SK-N-MC (cell line): ENCODE measurements around the gene HOXA3.

ENCODE experiments used
- EZH2 ChIP-seq: fragments of 200-600 bp; sonication (generic); IDR thresholded peaks from one replicate; pipeline ENCODE4 v1.6.1; 2017; ENCODE audit warnings: antibody characterized with exemption
- FOXP2 ChIP-seq: optimal IDR thresholded peaks from 2 replicates; pipeline ENCODE3; 2011; ENCODE audit warnings: mild to moderate bottlenecking, moderate library complexity; ENCODE audit not compliant: insufficient read depth; ENCODE audit errors: extremely low read length, control extremely low read depth
- POLR2AphosphoS5 ChIP-seq: IDR thresholded peaks from 2 replicates; pipeline ENCODE4 v1.6.1; 2012; ENCODE audit warnings: mild to moderate bottlenecking, low read depth, low read length, borderline replicate concordance

- no peak for TF ChIP-seq POLR2AphosphoS5
- no peak for TF ChIP-seq FOXP2
- TF ChIP-seq EZH2, result no peak
Measured at GRCh38 chr7:27178366-27178765, 26.0 kb upstream of the HOXA3 start.
